ENCODE results near the gene THOC7.

- TF ChIP-seq CTCF (IDR thresholded peaks at IDR 0.05) (no peak), EP300 (IDR thresholded peaks at IDR 0.05) (no peak)
Observed at GRCh38 chr3:63845215-63845614, 18.4 kb downstream of the THOC7 start.
